Stimulated activated CD4-positive, alpha-beta T cell treated with anti-CD3 and anti-CD28 coated beads, Interleukin-4, amount 100 ng/mL, for 48 hours (primary cell): Measurements from ENCODE around the gene NFAM1.

Experiments
- DNase-seq, 2 donors: peaks; one replicate each; pipeline ENCODE4 v3.0.0-alpha.2; 2020; ENCODE audit warnings: low read depth in 2 of 2

Gene NFAM1

DNA sequence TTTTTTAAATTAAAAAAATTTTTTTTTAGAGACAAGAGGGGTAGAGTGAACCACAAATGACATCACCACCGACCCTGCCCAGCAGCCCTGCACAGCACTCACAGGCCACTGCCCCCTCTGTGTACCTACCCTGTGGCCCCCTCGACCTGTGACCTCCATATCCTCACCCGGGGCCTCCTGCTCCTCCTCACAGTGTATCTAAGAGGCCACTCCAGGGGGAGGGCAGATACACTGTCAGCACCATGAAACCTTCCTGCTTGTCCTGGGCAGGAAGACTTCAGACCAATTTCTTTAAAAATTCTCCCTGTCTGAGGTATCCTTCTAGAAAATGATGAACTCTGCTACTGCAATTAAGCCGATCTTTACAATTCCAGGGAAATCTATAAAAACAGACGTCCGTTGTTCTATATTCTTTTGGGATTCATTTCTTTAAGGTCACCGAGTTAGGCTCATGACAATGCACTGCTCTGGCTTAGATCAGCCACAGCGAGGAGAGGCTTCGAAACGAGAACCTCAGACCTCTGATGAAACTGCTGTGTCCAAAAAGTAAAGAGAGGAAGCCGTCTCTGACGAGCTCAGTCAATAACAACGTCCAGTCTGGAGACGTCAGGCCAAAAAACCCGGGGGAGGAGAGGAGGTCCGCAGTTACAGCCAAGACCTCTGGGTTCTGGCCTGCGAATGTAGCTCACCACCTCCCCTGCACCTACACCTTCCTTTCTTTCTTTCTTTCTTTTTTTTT is 17.5 kb downstream of the NFAM1 start:
- DNase-seq, result no peak

- DNase-seq, result no peak
Observed at GRCh38 chr22:42414021-42414420, 18.2 kb downstream of the NFAM1 start.

GRCh38 chr22:42412744-42413333 is 19.4 kb downstream of the NFAM1 start:
- DNase-seq, result no peak

GRCh38 chr22:42410708-42411107 is 21.5 kb downstream of the NFAM1 start:
- no peak for DNase-seq

DNA sequence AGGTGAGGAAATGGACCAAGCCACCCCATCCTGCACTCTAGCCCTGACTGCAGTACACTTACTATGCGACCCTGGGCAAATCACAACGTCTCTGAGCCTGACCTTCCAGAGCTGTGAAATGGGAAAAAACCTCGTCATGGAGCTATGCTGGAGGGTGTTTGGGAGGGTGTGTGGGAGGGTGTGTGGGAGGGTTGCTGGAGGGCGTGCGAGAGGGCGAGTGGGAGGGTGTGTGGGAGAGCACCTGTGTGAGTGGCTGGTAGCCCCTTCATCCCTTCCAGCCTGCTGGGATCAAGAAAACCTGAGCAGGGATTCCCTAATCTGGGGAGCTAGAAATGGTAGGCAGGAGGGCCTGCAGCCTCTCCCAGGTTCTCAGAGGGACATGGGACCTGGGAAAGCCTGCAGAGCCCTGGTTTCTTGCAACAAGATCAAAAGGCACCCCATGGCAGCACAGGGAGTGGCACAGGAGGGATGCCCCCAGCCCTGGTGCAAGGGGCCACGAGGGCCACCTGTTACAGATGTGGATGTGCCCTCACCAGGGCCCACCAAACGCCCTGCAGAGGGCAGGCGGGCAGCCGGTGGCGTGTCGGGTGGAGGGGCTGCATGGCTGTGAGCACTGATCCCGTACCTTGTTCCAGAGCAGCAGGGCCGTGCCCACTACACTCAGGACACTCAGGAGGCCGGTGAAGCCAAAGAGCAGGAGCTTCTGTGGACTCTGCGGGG is 23.2 kb downstream of the NFAM1 start:
- DNase-seq, result no peak

GRCh38 chr22:42408276-42408675 is 23.9 kb downstream of the NFAM1 start:
- DNase-seq, result no peak

DNA sequence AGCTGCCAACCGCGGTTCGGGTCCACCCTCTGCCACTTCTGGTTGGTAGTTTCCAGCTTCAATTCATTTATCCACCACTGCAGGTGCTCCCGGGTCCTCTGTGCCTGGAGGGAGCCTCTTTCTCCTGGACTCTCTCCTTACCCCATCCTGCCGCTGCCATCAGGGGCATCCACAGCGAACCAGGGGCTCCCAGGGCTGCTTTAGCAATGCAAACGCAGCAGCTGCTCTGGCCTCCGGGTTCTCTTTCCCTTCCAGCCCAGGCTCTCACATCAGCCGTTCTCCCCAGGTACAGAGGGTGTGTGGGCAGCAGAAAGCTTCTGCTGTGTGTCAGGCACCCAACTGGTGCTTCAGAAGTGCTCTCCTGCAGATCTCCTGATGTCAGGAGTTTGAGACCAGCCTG is 27.9 kb downstream of the NFAM1 start:
- DNase-seq, result no peak

DNA sequence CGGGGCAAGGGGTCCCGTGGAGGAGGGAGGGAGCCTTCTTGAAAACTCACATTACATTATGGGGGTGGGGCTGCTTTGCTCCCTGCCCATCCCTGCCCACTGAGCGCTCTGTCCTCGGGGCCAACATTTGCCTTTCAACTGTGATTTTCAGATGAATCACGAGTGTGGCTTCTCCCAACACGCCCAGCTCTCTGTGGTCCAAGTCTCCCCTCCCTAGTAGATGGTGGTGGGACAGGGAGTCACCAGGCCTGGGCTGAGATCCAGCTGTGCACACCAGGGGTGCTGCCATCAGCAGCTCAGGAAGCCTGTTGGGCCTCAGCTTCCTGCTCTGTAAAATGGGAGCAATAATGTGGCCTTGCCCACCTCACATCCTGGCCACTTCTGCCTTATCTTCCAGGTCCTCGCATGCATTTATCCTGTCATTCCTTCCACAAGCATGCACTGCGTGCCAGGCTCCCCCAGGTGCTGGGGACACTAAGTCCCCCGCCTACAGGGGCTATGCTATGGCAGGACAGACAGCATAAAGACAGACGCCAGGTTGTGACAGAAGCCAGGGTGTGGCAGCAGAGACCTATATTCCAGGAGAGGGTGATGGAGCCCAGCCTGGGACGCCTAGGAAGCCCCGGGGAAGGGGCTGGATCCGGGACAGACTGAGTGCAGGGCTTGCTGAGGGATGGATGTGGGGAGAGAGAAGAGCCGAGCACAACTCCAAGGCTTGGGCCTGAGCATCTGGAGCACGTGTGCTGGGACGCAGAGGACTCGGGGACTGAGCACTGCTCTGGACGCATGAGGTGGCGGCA is 30.5 kb downstream of the NFAM1 start:
- no peak for DNase-seq

- no peak for DNase-seq
Observed at GRCh38 chr22:42400811-42401534, 31.2 kb downstream of the NFAM1 start.

DNA sequence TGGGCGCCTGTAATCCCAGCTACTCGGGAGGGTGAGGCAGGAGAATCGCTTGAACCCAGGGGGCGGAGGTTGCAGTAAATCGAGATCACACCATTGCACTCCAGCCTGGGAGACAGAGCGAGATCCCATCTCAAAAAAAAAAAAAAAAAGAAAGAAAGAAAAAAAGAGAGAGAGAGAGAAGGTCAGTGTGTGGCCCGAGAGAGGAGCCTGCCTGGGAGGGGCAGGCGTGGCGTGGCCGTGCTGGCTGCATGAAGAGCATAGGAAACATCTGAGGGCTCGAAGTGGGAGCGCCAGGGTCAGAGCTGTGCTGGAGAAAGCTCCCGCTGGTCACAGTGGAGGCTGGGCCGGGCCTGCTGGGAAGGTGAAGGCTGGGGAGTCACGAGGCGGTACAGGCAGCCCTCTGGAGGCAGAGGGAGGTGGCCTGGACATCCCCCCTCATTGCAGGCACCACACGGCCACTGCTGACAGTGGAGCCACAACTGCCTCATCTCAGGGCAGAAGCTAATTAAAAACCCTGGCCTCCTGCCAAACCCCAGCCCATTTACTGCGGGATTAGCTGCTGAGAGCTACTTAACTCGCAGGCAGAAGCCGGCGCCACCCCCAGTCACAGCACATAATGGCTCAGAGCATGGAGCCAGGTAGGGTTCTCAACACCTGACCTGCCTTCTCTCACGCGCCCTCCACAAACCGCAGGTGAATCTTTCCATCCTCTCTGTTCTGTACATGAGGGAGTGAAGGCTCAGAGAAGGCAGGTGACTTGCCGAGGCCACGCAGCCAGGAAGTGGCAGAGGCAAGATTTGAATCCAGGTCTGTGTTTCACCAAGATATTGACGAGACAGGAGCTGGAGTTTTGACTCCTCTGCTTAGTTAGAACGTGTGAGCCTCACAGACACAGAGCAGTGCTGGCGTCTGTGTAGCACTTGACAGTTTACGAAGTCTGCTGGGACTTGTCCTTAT is 32.6 kb downstream of the NFAM1 start:
- no peak for DNase-seq

DNA sequence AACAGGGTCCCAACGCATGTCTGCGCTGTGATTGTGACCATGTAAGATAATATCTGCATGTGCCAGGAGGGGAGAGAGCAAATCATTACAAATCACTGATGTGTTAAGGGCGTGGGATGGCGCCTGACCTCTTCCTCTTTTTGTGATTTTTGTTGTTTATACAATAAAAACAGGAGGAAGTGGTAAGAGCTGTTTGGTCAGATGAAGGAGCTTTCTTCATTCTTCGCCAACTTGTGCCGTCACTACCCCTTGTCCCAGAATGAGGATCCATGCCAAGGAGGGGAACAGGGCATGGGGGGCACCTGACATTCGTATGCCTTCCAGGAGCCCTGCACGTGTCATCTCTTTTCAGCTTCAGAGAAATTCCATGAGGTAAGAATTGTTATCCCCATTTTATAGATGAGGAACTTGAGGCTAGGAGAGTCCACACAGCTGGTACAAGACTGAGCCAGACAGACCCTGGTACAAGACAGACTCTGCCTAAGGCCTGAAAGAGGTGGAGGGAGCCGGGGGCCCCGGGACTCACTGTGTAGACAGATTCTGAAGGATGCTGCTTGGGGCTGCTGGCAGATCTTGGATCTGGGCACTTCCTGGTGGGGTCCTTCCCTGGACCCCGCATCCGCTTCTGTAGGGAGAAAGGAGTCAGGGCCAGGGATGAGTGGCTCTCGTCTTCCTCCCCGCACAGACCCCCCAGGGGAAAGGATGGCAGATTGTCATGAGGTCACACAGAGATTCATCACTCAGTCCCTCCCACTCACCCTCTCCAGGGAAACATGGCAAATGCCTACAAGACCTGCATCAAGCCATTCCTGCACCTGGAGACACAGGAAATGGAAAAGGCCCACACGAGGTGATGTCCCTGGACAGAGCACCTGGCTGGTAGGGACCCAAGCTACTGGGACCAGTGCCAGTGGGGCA is 34.6 kb downstream of the NFAM1 start:
- no peak for DNase-seq

DNA sequence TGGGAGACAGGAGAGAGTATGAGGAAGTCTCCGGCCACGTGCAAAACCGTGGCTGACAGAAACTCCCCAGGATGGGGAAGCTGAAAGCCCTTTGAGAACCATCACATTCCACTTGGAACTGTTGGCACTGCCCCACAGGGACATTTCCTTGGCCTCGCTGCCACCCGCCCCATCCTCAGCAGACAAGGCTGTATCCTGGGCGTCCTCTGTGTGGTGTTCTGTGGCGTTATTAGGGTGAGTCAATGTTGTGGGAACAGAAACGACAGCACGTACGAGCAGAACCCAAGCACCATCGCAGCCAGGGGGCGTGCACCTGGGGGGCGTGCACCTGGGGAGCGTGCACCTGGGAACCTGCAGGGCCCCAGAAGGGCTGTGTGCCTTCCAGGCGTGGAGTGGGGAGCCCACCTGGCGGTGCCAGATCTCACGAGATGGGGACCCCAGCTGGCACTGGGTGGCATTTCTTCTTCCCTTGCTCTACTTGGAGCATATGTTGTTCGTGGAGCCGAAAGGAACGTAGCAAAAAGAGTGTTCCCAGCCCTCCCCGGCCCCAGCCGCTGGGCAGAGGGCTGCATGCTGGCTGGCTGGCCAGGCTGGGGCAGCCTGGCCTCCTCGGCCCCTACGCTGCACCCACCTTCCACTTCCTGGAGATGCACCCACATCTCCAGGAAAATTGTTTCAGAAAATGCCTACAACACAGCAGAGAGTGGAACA is 35.4 kb downstream of the NFAM1 start:
- no peak for DNase-seq

DNA sequence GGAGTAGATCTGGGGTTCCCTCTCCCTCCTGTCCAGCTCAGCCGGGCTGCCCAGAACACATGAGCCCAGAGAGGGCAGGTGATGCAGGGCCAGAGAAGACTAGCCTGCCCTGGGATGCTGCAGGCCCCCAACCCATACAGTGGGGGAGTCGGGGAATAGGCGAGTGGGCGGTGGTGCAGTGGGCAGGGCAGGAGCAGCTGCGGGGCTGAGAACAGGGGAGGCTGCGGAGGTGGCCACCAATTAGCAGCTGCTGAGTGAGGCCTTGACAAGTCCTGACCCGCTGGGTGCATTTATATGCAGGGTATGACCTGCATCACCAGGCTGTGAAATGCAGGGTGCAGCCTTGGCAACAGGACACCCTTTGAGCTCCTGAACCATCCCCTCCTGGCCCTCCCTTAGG is 43.1 kb downstream of the NFAM1 start:
- no peak for DNase-seq

DNA sequence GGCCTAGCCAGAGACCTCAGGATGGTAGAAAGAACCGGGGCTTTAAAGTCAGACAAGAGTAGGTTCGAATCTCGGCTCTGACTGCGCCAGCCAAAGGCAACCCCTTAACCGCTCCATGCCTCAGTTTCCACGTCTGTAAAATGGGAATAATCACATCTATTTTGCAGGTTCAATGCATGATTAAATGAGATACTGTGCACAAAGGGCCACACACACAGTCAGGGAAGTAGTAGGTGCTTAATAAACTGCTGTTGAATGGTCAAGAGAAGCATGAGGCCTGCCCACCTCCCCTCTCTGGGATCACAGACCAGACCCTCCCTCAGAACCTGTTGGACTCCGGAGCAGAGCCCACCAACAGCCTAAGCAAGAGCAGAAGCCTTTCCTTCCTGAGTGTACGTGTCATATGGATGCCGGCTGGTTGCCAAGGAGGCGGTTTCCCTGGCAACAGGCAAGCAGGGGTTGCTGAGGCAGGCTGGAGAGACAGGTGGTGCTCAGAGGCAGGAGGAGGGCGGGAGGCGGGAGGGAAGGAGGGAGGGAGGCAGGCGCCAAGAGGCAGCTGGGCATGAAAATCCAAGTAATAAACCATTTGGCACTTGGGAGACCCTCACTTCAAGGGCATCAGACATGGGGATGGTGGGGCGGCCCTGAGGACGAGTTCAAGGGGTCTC is 43.9 kb downstream of the NFAM1 start:
- DNase-seq, result no peak

GRCh38 chr22:42387631-42388030 is 44.6 kb downstream of the NFAM1 start:
- DNase-seq, result no peak

- DNase-seq, result no peak
Observed at GRCh38 chr22:42385696-42386095, 46.5 kb downstream of the NFAM1 start.

DNA sequence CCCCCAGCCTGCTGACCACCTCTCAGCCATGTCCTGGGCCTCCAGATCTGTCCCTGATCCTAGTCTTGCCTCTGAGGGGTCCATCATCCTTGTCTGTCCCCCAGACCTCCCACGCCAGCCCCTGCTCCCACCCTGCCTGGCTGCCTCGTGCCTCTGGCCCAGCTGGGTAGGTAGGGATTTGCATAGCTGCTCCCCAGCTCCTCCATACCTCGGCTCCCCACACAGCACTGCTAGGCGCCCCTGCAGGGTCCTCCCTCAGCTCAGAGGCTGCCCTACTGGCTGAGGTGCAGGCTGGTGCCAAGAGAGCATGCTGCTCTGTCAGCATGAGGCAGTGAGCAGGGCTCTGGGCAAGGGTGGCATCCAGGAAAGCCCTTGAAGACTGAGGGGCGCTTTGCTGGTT is 47.7 kb downstream of the NFAM1 start:
- no peak for DNase-seq

GRCh38 chr22:42383851-42384417 is 48.3 kb downstream of the NFAM1 start:
- no peak for DNase-seq
